Lung (tissue), 12 donors: ENCODE results near the gene TSSC4. TPM values are rescaled to one million over a fixed set of nuclear protein-coding genes. Genes with fewer than 3 reads are reported as not detected.

Experiments used
- ATAC-seq: fragments of 200-7000 bp; cut with Tn5 transposase; one replicate; pipeline ENCODE4 v1.9.1; 2020; ENCODE audit warnings: moderate number of reproducible peaks; ENCODE audit not compliant: insufficient read depth, low FRiP score
- DNase-seq, 3 donors: peaks; one replicate each; pipeline ENCODE4 v3.0.0-alpha.2; 2013 to 2017
- H3K27ac ChIP-seq, 2 donors: one replicate each; pipeline ENCODE4 v1.5.1; 2013; ENCODE audit warnings: mild to moderate bottlenecking in 2 of 2, moderate library complexity in 2 of 2, control low read depth in 1 of 2, inconsistent platforms in 1 of 2, low read depth in 1 of 2, low read length in 1 of 2
- H3K27me3 ChIP-seq, 3 donors: one replicate each; pipeline ENCODE4 v1.5.1; 2013; ENCODE audit warnings: low read length in 2 of 3; ENCODE audit not compliant: control insufficient read depth in 3 of 3, insufficient read depth in 3 of 3
- H3K36me3 ChIP-seq, 4 donors: one replicate each; pipeline ENCODE4 v1.5.1; 2013; ENCODE audit warnings: low read length in 4 of 4, mild to moderate bottlenecking in 1 of 4, moderate library complexity in 1 of 4; ENCODE audit not compliant: control insufficient read depth in 4 of 4, insufficient read depth in 4 of 4
- H3K4me1 ChIP-seq, 5 donors: one replicate each; pipeline ENCODE4 v1.5.1; 2013; ENCODE audit warnings: low read length in 5 of 5, mild to moderate bottlenecking in 2 of 5, moderate library complexity in 1 of 5; ENCODE audit not compliant: control insufficient read depth in 5 of 5, insufficient read depth in 5 of 5
- H3K4me3 ChIP-seq: one replicate; pipeline ENCODE4 v1.5.1; 2013; ENCODE audit warnings: mild to moderate bottlenecking, control low read depth, moderate library complexity
- H3K9ac ChIP-seq, 2 donors: one replicate each; pipeline ENCODE4 v1.5.1; 2013; ENCODE audit warnings: low read length in 2 of 2, control low read depth in 1 of 2; ENCODE audit not compliant: insufficient read depth in 1 of 2
- H3K9me3 ChIP-seq, 4 donors: one replicate each; pipeline ENCODE4 v1.5.1; 2013; ENCODE audit warnings: low read length in 3 of 4, mild to moderate bottlenecking in 1 of 4, moderate library complexity in 1 of 4; ENCODE audit not compliant: control insufficient read depth in 4 of 4, insufficient read depth in 3 of 4
- WGBS, 2 donors: extraction: QIAGEN DNeasy Blood & Tissue Kit; methylation state at CpG; one replicate each; pipeline ENCODE4 v1.1.7; 2013; 5-methylcytosine and 5-hydroxymethylcytosine counted together
- polyA plus RNA-seq, 2 donors: library from polyadenylated mRNA; stranded (reverse); fragments of 200-250 nt; gene quantifications; one replicate each; pipeline ENCODE4 v1.2.1, GENCODE V29; 2013
- total RNA-seq, 2 donors: library from RNA; depleted of rRNA in 1 of 2; stranded (reverse); fragments of >200 nt in 1 of 2; gene quantifications; one replicate each; pipeline ENCODE4 v1.2.1, GENCODE V29; 2014 to 2021
- TF ChIP-seq, protein P1 (sequence below): IDR thresholded peaks from 2 replicates; pipeline ENCODE4 v1.5.1; 2012; ENCODE audit warnings: mild to moderate bottlenecking; ENCODE audit errors: control extremely low read depth, extremely low read depth
- donor health status: control.
- donor health status: control.
- donor health status: Bipolar disorder and iron deficiency.
- donor health status: healthy.
- donor health status: DM: yes; HTN: yes; CAD: no.

TSSC4 gene
- total and polyA plus RNA-seq, 4 donors, result 25.1 to 56.5 (median 49.8) TPM

DNA sequence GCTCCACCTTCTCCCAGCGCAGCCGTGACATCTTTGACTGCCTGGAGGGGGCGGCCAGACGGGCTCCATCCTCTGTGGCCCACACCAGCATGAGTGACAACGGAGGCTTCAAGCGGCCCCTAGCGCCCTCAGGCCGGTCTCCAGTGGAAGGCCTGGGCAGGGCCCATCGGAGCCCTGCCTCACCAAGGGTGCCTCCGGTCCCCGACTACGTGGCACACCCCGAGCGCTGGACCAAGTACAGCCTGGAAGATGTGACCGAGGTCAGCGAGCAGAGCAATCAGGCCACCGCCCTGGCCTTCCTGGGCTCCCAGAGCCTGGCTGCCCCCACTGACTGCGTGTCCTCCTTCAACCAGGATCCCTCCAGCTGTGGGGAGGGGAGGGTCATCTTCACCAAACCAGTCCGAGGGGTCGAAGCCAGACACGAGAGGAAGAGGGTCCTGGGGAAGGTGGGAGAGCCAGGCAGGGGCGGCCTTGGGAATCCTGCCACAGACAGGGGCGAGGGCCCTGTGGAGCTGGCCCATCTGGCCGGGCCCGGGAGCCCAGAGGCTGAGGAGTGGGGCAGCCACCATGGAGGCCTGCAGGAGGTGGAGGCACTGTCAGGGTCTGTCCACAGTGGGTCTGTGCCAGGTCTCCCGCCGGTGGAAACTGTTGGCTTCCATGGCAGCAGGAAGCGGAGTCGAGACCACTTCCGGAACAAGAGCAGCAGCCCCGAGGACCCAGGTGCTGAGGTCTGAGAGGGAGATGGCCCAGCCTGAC is 2.5 kb downstream of the TSSC4 start:
- Histone ChIP-seq H3K9ac (no peak overlapping the region), H3K9me3 (no peaks in the 10 kb centered on the region), H3K4me3 (no peak overlapping the region), H3K36me3 (peaks cover 0 to 35% (median 12%) of the 10 kb centered on the region in 4 donors), H3K4me1 (peaks cover 3 to 30% (median 11%) of the 10 kb centered on the region in 5 donors), H3K27ac (no peak overlapping the region), H3K27me3 (no peaks in the 10 kb centered on the region)
- ATAC-seq, result no peak
- TF ChIP-seq, protein P1, sequence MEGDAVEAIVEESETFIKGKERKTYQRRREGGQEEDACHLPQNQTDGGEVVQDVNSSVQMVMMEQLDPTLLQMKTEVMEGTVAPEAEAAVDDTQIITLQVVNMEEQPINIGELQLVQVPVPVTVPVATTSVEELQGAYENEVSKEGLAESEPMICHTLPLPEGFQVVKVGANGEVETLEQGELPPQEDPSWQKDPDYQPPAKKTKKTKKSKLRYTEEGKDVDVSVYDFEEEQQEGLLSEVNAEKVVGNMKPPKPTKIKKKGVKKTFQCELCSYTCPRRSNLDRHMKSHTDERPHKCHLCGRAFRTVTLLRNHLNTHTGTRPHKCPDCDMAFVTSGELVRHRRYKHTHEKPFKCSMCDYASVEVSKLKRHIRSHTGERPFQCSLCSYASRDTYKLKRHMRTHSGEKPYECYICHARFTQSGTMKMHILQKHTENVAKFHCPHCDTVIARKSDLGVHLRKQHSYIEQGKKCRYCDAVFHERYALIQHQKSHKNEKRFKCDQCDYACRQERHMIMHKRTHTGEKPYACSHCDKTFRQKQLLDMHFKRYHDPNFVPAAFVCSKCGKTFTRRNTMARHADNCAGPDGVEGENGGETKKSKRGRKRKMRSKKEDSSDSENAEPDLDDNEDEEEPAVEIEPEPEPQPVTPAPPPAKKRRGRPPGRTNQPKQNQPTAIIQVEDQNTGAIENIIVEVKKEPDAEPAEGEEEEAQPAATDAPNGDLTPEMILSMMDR, result no peak
- no peak for DNase-seq
- 91 to 92% methylated on average over 31 of the region's 31 CpGs for WGBS, 2 donors

DNA sequence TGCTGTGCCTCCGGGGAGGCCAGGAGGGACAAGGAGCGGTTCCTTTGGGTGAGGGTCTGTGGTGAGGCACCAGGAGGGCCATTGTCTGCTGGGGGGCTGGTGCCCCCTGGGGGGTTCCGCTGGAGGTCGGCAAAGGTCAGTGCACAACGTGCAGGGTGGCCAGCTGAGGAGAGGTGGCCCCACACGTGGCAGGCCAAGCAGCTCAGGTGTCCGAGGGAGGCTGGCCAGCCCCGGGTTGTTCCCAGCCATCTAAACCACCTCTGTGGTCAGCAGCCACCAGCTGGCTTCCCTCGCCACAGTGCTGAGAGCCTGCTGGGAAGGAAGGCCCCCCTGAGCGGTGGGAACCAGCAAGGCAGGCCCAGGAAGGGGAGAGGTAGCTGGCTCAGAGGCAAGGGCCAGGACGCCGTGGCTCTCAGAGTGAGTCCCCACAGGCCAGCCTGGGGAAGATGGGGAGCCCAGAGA is 4.2 kb downstream of the TSSC4 start:
- H3K4me1 ChIP-seq, result peaks cover 3 to 33% (median 13%) of the 10 kb centered on the region in 5 donors
- H3K27ac ChIP-seq, result no peak overlapping the region
- WGBS, 2 donors, result 76 to 83% methylated on average over 11 to 12 of the region's 12 CpGs
- H3K27me3 ChIP-seq, result no peaks in the 10 kb centered on the region
- no peaks in the 10 kb centered on the region for H3K9me3 ChIP-seq
- H3K4me3 ChIP-seq, result no peak overlapping the region
- ATAC-seq (no peak), DNase-seq (no peak)
- no peak overlapping the region for H3K9ac ChIP-seq
- peaks cover 0 to 27% (median 7%) of the 10 kb centered on the region in 4 donors for H3K36me3 ChIP-seq
- TF ChIP-seq, protein P1, result no peak

DNA sequence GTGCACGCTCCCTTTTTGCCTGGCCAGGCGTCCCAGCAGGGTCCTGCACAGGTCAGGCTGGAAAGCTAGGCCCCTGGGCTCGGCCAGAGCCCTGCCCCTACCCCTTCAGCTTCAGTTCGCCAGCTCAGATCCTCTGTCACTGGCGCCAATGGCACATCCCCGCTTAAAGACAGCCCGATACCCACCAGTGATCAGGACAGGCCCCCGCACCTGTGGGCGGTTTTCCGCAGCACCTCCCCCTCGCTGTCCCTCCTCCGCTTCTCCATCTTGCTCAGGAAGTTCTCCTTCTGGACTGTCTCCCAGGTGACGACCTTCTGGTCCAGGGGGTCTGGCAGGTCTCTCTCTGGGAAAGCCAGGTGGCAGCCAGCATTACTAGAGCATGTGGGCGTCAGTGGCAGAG is 5.9 kb downstream of the TSSC4 start:
- 90 to 93% methylated on average over 14 of the region's 14 CpGs for WGBS, 2 donors
- TF ChIP-seq, protein P1, result no peak
- no peak for ATAC-seq
- no peaks in the 10 kb centered on the region for H3K9me3 ChIP-seq
- H3K27me3 ChIP-seq, result no peaks in the 10 kb centered on the region
- no peak overlapping the region for H3K4me3 ChIP-seq
- peaks cover 3 to 38% (median 11%) of the 10 kb centered on the region in 5 donors for H3K4me1 ChIP-seq
- no peak overlapping the region for H3K9ac ChIP-seq
- DNase-seq, result no peak
- H3K36me3 ChIP-seq, result peaks cover 0 to 27% (median 3%) of the 10 kb centered on the region in 4 donors
- no peak overlapping the region for H3K27ac ChIP-seq
